K562 (cell line): ENCODE data around the gene AGXT. TPM values are rescaled to one million over a fixed set of nuclear protein-coding genes. Genes with fewer than 3 reads are reported as not detected.

ENCODE experiments used
- ATAC-seq: fragments of 200-7000 bp; cut with Tn5 transposase; 3 replicates; pipeline ENCODE4 v1.9.1; 2020; ENCODE audit warnings: moderate library complexity
- BruUV-seq: library from RNA; stranded (reverse); fragments of 400-500 nt; replicated peaks from 2 replicates; lab custom pipeline; 2021; lab: Mats Ljungman, UMichigan
- CTCF ChIA-PET: fragments of 300-600 bp; formaldehyde crosslinking; extraction: SDS; loops from one replicate; lab custom pipeline; 2021; ENCODE audit warnings: low intra/inter-chr PET ratio; lab: Yijun Ruan, JAX
- POLR2A ChIA-PET: fragments of 300-600, 350-650 bp; sonication (Branson Sonifier 250); formaldehyde crosslinking; extraction: SDS; loops from one replicate; lab custom pipeline; 2021; ENCODE audit warnings: antibody characterized with exemption, inconsistent platforms; lab: Yijun Ruan, JAX
- DNase-seq, 4 experiments: peaks; one replicate each; pipeline versions ENCODE4 v3.0.0 to v3.0.0-alpha.2; 2011 to 2018; ENCODE audit warnings: low spot score in 3 of 4, mixed read lengths in 3 of 4; ENCODE audit errors: extremely low read depth in 1 of 4
- FAIRE-seq: peaks from 2 replicates; lab custom pipeline; 2011; peaks lifted over from hg19 to GRCh38; lab: Jason Lieb, UNC
- H2AFZ ChIP-seq: 2 replicates; pipeline ENCODE4 v1.6.0; 2011; ENCODE audit warnings: low read depth, low read length, control low read depth, inconsistent platforms
- H3K27ac ChIP-seq: fragments of 200-600 bp; 3 replicates; pipeline ENCODE4 v1.8.0; 2011; ENCODE audit warnings: low read depth, mild to moderate bottlenecking, control low read depth, inconsistent platforms, low read length, moderate library complexity, mixed read lengths; ENCODE audit errors: extremely low read depth
- H3K27me3 ChIP-seq, 2 experiments: fragments of 300-600 bp in 1 of 2; 2 replicates in 1 of 2; 3 replicates in 1 of 2; pipeline versions ENCODE4 v1.6.0 to v1.8.0; 2011; ENCODE audit warnings: inconsistent platforms in 2 of 2, low read length in 2 of 2, mild to moderate bottlenecking in 1 of 2, mixed read lengths in 1 of 2, moderate library complexity in 1 of 2; ENCODE audit not compliant: control insufficient read depth in 2 of 2, insufficient read depth in 2 of 2
- H3K36me3 ChIP-seq: fragments of 300-600 bp; 3 replicates; pipeline ENCODE4 v1.8.0; 2011; ENCODE audit warnings: mild to moderate bottlenecking, low read length, inconsistent platforms; ENCODE audit not compliant: control insufficient read depth, insufficient read depth
- H3K4me1 ChIP-seq, 2 experiments: fragments of 200-600 bp in 1 of 2; replicated peaks in 1 of 2; 2 replicates in 1 of 2; 3 replicates in 1 of 2; pipeline versions ENCODE4 v1.5.1 to v1.8.0; 2011; ENCODE audit warnings: inconsistent platforms in 2 of 2, low read length in 2 of 2, mild to moderate bottlenecking in 1 of 2, mixed read lengths in 1 of 2, moderate library complexity in 1 of 2; ENCODE audit not compliant: control insufficient read depth in 2 of 2, insufficient read depth in 2 of 2
- H3K4me2 ChIP-seq: 2 replicates; pipeline ENCODE4 v1.6.1; 2011; ENCODE audit warnings: low read length, control low read depth, inconsistent platforms, mixed read lengths; ENCODE audit not compliant: insufficient read depth
- H3K4me3 ChIP-seq: fragments of 200-600 bp; sonication (generic), shearing (Covaris generic); 2 replicates; pipeline ENCODE4 v1.5.1; 2016; ENCODE audit warnings: control low read depth, inconsistent platforms
- H3K79me2 ChIP-seq: fragments of 200-600 bp; 3 replicates; pipeline ENCODE4 v1.8.0; 2011; ENCODE audit warnings: low read length, inconsistent platforms; ENCODE audit not compliant: control insufficient read depth, insufficient read depth
- H3K9ac ChIP-seq, 2 experiments: 2 replicates each; pipeline versions ENCODE4 v1.6.0 to v1.6.1; 2011; ENCODE audit warnings: low read depth in 2 of 2, low read length in 2 of 2, control low read depth in 1 of 2, inconsistent platforms in 1 of 2, mild to moderate bottlenecking in 1 of 2, mixed read lengths in 1 of 2; ENCODE audit not compliant: insufficient read depth in 1 of 2
- H3K9me1 ChIP-seq: one replicate; pipeline ENCODE4 v1.6.0; 2011; ENCODE audit warnings: inconsistent platforms, mild to moderate bottlenecking, low read length, moderate library complexity; ENCODE audit not compliant: control insufficient read depth, insufficient read depth
- H3K9me3 ChIP-seq: replicated peaks from 2 replicates; pipeline ENCODE4 v1.5.1; 2011; ENCODE audit warnings: low read depth, low read length, inconsistent platforms; ENCODE audit not compliant: control insufficient read depth, insufficient read depth
- H4K20me1 ChIP-seq: replicated peaks from 2 replicates; pipeline ENCODE4 v1.6.1; 2011; ENCODE audit warnings: low read length, inconsistent platforms, mixed read lengths; ENCODE audit not compliant: control insufficient read depth, insufficient read depth
- CC2D1A ChIP-seq: fragments of 450-650 bp; IDR thresholded peaks from 2 replicates; pipeline ENCODE4 v1.6.1; 2017; ENCODE audit warnings: mild to moderate bottlenecking
- COPS2 ChIP-seq: fragments of 450-650 bp; conservative IDR thresholded peaks from 2 replicates; pipeline ENCODE4 v1.6.1; 2016; ENCODE audit warnings: mild to moderate bottlenecking, moderate library complexity
- KLF16 ChIP-seq: IDR thresholded peaks from 2 replicates; pipeline ENCODE4 v1.6.1; 2016; ENCODE audit warnings: antibody characterized with exemption
- MCM5 ChIP-seq: fragments of 450-650 bp; IDR thresholded peaks from 2 replicates; pipeline ENCODE4 v1.6.1; 2016; ENCODE audit warnings: low read depth
- NEUROD1 ChIP-seq: fragments of 150-350 bp; IDR thresholded peaks from 2 replicates; pipeline ENCODE4 v1.6.1; 2014; ENCODE audit warnings: borderline replicate concordance, low read length, low read depth; ENCODE audit not compliant: partially characterized antibody
- PCBP2 ChIP-seq: fragments of 200-400 bp; formaldehyde crosslinking; IDR thresholded peaks from 2 replicates; pipeline ENCODE4 v1.6.1; 2018; ENCODE audit warnings: low read length, low read depth, mild to moderate bottlenecking, moderate library complexity; ENCODE audit not compliant: poor library complexity, severe bottlenecking
- RAD21 ChIP-seq, 2 experiments: fragments of 250-450 bp in 1 of 2; fragments of 450-650 bp in 1 of 2; sonication (Bioruptor Pico) in 1 of 2; formaldehyde crosslinking in 1 of 2; IDR thresholded peaks in 1 of 2; conservative IDR thresholded peaks in 1 of 2; 2 replicates each; pipeline versions ENCODE4 v1.4.0 to v1.8.0; 2020 to 2022; ENCODE audit warnings: mild to moderate bottlenecking in 2 of 2, moderate library complexity in 1 of 2
- TFAM ChIP-seq: fragments of 250-450 bp; sonication (Bioruptor Pico); conservative IDR thresholded peaks from 2 replicates; pipeline ENCODE4 v1.5.0; 2021; ENCODE audit warnings: mild to moderate bottlenecking, moderate library complexity
- TRIM24 ChIP-seq, 2 experiments: fragments of 450-650 bp; IDR thresholded peaks; 2 replicates each; pipeline ENCODE4 v1.6.1; 2016
- ZNF644 ChIP-seq: fragments of 200-800 bp; sonication (Bioruptor generic); IDR thresholded peaks from 2 replicates; pipeline ENCODE4 v1.6.1; 2016; ENCODE audit warnings: low read depth, missing genetic modification characterization, missing compliant biosample characterization
- ZNF785 ChIP-seq: fragments of 250-450 bp; sonication (Bioruptor Pico); IDR thresholded peaks from 2 replicates; pipeline ENCODE4 v1.4.0; 2020; ENCODE audit warnings: mild to moderate bottlenecking
- WGBS: fragments of 100-300 bp; shearing (Covaris generic); methylation state at CpG from one replicate; pipeline ENCODE4 v1.1.6; 2016; ENCODE audit warnings: low coverage, mixed read lengths; ENCODE audit not compliant: insufficient coverage; ENCODE audit errors: missing lambda C conversion rate; 5-methylcytosine and 5-hydroxymethylcytosine counted together
- in situ Hi-C: fragments of 300-500 bp; cut with MboI; formaldehyde crosslinking; loops from 4 replicates; pipeline ENCODE4 v1.15.0; 2018; ENCODE audit warnings: inconsistent platforms, mixed read lengths
- intact Hi-C: fragments of 100-400 bp; cut with micrococcal nuclease; formaldehyde crosslinking; loops from 2 replicates; pipeline ENCODE4 v1.14.2; 2022
- polyA plus RNA-seq, 8 experiments: library from polyadenylated mRNA; depleted of rRNA in 4 of 8; stranded (reverse) in 5 of 8; unstranded in 3 of 8; fragments of >200 nt; fragmentation: Nextera tagmentation in 2 of 8; fragmentation: Illumina TruSeq in 1 of 8; extraction: Ambion mirVana in 2 of 8; extraction: Trizol in 1 of 8; gene quantifications; 2 replicates each; pipeline versions ENCODE4 v1.2.1 to v1.2.3, GENCODE V29; 2011 to 2014; ENCODE audit warnings: inconsistent platforms in 1 of 8, missing spikeins in 1 of 8
- total RNA-seq, 7 experiments: library from RNA; depleted of rRNA in 6 of 7; stranded (reverse); fragments of >200 nt in 6 of 7; fragmentation: Illumina TruSeq in 2 of 7; extraction: Trizol in 2 of 7; gene quantifications; 2 replicates each; pipeline versions ENCODE4 v1.2.1 to v1.2.3, GENCODE V29; 2011 to 2021; ENCODE audit warnings: low replicate concordance in 1 of 7
- TF ChIP-seq, protein P1 (sequence below): fragments of 250-450 bp; sonication (Bioruptor Pico); IDR thresholded peaks from 2 replicates; pipeline ENCODE4 v1.8.0; 2022; ENCODE audit warnings: inconsistent platforms
- TF ChIP-seq, protein P2 (sequence below): fragments of 200-400 bp; formaldehyde crosslinking; IDR thresholded peaks from 2 replicates; pipeline ENCODE4 v1.6.1; 2017; ENCODE audit warnings: mild to moderate bottlenecking, low read depth, low read length, moderate library complexity
- TF ChIP-seq, protein P3 (sequence below): IDR thresholded peaks from 2 replicates; pipeline ENCODE4 v1.6.1; 2014; ENCODE audit warnings: antibody characterized with exemption
- TF ChIP-seq, protein P4 (sequence below): IDR thresholded peaks from 2 replicates; pipeline ENCODE4 v1.6.1; 2011; ENCODE audit warnings: borderline replicate concordance, low read depth, mild to moderate bottlenecking, moderate library complexity, low read length; ENCODE audit not compliant: insufficient read depth, poor library complexity, severe bottlenecking

AGXT gene
- total and polyA plus RNA-seq, 9 of the 15 experiments (the other 6 are each of a cell fraction or from before 2014, with no cell fraction given): 0.18 TPM; not detected in 8

GRCh38 chr2:240819858-240820606, 48.6 kb upstream of the AGXT start, which contains the start of gene KIF1A:
TSS of gene KIF1A (minus strand) at chr2:240820219. CDS start at chr2:240797752, 22,467 bp downstream.
- H3K4me2 ChIP-seq: no peak within 1 kb of the TSS
- no peaks in the 10 kb centered on the region for H3K9me3 ChIP-seq
- no peaks in the 10 kb centered on the region for H3K79me2 ChIP-seq
- no peaks in the 10 kb centered on the region for H3K36me3 ChIP-seq
- no peaks in the 10 kb centered on the region for H4K20me1 ChIP-seq
- no peak within 1 kb of the TSS for H2AFZ ChIP-seq
- ChIA-PET POLR2A (no interaction called here), CTCF (no interaction called here)
- intact Hi-C loops (no loop called here), in situ Hi-C loops (no loop called here)
- H3K27me3 ChIP-seq: peaks cover 2 to 17% of the 10 kb centered on the region in 2 experiments; a peak in 4 of 5 replicates
- no peak within 1 kb of the TSS for H3K9ac ChIP-seq
- ATAC-seq (no peak), DNase-seq (no peak), FAIRE-seq (no peak)
- BruUV-seq: no TSS peak
- H3K9me1 ChIP-seq: no peaks in the 10 kb centered on the region
- WGBS: 10% methylated on average over 2 of the region's 104 CpGs
- no peak within 1 kb of the TSS for H3K4me3 ChIP-seq
- no peaks in the 10 kb centered on the region for H3K4me1 ChIP-seq
- no peak within 1 kb of the TSS for H3K27ac ChIP-seq
- TF ChIP-seq, protein P1, sequence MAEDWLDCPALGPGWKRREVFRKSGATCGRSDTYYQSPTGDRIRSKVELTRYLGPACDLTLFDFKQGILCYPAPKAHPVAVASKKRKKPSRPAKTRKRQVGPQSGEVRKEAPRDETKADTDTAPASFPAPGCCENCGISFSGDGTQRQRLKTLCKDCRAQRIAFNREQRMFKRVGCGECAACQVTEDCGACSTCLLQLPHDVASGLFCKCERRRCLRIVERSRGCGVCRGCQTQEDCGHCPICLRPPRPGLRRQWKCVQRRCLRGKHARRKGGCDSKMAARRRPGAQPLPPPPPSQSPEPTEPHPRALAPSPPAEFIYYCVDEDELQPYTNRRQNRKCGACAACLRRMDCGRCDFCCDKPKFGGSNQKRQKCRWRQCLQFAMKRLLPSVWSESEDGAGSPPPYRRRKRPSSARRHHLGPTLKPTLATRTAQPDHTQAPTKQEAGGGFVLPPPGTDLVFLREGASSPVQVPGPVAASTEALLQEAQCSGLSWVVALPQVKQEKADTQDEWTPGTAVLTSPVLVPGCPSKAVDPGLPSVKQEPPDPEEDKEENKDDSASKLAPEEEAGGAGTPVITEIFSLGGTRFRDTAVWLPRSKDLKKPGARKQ: no peak
- TF ChIP-seq MCM5 (no peak), TFAM (no peak), KLF16 (no peak), RAD21 (CRISPR knock-in tag; conservative IDR thresholded peaks at IDR 0.05 in 1 of 2, IDR thresholded peaks at IDR 0.05 in 1 of 2) (no peak), ZNF785 (CRISPR knock-in tag) (no peak), PCBP2 (no peak), TRIM24 (IDR thresholded peaks at IDR 0.05) (no peak), CC2D1A (no peak), NEUROD1 (no peak), COPS2 (no peak), ZNF644 (no peak)
- TF ChIP-seq, protein P2, sequence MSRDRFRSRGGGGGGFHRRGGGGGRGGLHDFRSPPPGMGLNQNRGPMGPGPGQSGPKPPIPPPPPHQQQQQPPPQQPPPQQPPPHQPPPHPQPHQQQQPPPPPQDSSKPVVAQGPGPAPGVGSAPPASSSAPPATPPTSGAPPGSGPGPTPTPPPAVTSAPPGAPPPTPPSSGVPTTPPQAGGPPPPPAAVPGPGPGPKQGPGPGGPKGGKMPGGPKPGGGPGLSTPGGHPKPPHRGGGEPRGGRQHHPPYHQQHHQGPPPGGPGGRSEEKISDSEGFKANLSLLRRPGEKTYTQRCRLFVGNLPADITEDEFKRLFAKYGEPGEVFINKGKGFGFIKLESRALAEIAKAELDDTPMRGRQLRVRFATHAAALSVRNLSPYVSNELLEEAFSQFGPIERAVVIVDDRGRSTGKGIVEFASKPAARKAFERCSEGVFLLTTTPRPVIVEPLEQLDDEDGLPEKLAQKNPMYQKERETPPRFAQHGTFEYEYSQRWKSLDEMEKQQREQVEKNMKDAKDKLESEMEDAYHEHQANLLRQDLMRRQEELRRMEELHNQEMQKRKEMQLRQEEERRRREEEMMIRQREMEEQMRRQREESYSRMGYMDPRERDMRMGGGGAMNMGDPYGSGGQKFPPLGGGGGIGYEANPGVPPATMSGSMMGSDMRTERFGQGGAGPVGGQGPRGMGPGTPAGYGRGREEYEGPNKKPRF: no peak
- TF ChIP-seq, protein P3, sequence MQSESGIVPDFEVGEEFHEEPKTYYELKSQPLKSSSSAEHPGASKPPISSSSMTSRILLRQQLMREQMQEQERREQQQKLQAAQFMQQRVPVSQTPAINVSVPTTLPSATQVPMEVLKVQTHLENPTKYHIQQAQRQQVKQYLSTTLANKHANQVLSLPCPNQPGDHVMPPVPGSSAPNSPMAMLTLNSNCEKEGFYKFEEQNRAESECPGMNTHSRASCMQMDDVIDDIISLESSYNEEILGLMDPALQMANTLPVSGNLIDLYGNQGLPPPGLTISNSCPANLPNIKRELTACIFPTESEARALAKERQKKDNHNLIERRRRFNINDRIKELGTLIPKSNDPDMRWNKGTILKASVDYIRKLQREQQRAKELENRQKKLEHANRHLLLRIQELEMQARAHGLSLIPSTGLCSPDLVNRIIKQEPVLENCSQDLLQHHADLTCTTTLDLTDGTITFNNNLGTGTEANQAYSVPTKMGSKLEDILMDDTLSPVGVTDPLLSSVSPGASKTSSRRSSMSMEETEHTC: no peak
- TF ChIP-seq, protein P4, sequence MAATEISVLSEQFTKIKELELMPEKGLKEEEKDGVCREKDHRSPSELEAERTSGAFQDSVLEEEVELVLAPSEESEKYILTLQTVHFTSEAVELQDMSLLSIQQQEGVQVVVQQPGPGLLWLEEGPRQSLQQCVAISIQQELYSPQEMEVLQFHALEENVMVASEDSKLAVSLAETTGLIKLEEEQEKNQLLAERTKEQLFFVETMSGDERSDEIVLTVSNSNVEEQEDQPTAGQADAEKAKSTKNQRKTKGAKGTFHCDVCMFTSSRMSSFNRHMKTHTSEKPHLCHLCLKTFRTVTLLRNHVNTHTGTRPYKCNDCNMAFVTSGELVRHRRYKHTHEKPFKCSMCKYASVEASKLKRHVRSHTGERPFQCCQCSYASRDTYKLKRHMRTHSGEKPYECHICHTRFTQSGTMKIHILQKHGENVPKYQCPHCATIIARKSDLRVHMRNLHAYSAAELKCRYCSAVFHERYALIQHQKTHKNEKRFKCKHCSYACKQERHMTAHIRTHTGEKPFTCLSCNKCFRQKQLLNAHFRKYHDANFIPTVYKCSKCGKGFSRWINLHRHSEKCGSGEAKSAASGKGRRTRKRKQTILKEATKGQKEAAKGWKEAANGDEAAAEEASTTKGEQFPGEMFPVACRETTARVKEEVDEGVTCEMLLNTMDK: no peak
